ENCODE data around the gene SLC8A2.

SLC8A2 gene

DNA sequence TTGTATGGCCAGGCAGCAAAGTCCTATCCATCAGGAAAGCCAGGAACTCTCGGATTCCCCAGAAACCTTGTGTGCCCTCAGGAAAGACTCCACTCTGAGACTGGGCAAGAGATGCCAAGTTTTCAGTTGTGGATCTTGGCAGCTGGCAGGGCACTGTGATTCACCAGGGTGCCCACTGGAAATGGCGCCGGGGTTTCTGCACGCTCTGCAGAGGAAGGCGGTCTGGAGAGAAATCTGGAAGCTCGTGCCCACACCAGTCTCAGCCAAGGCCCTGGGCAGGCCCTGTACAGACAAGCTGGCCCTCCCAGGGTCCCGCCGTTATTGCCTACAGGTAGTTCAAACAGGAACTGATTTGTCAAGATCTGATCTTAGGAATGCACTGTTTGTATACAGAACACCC lies 38.3 kb upstream of the SLC8A2 start:
- no peak overlapping the region for H3K4me3 ChIP-seq (ENCODE audit: low read depth, low read length)
- TF ChIP-seq, protein P1, sequence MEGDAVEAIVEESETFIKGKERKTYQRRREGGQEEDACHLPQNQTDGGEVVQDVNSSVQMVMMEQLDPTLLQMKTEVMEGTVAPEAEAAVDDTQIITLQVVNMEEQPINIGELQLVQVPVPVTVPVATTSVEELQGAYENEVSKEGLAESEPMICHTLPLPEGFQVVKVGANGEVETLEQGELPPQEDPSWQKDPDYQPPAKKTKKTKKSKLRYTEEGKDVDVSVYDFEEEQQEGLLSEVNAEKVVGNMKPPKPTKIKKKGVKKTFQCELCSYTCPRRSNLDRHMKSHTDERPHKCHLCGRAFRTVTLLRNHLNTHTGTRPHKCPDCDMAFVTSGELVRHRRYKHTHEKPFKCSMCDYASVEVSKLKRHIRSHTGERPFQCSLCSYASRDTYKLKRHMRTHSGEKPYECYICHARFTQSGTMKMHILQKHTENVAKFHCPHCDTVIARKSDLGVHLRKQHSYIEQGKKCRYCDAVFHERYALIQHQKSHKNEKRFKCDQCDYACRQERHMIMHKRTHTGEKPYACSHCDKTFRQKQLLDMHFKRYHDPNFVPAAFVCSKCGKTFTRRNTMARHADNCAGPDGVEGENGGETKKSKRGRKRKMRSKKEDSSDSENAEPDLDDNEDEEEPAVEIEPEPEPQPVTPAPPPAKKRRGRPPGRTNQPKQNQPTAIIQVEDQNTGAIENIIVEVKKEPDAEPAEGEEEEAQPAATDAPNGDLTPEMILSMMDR (IDR thresholded peaks at IDR 0.05; ENCODE audit: low read depth, low read length, missing control alignments), result no peak
- no peak for DNase-seq (ENCODE audit: low read depth)

DNA sequence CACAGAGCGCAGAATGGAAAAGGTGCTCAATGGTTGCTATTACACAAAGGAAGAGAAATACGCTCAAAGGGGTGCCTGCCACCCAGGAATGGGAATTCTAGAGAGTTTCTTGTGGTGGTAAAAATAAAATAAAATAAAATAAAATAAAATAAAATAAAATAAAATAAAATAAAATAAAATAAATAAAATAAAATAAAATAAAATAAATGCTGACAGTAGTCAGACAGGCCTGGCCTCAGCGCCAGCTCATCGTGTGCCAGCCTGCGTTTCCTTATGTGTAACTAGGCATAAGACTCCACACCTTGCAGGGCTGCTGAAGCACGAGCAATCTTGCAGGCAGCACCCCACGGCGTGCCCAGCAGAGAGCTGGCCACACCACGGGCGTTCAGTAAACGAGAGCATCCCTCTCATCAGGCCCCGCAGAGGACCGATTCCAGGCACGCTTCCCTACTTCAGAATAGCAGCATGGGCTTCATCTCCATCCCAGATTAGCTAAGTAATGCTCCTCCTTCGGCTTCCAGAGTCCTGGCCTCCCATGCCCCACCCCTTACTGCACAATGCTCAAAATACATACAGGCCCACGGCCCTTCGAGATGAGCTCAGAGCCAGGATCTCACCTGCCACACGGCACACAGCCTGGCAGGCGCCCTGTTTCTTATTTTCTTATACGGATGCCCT lies 37.6 kb upstream of the SLC8A2 start:
- TF ChIP-seq, protein P1 (IDR thresholded peaks at IDR 0.05; ENCODE audit: low read depth, low read length, missing control alignments), result no peak
- H3K4me3 ChIP-seq (ENCODE audit: low read depth, low read length), result no peak overlapping the region
- no peak for DNase-seq (ENCODE audit: low read depth)

DNA sequence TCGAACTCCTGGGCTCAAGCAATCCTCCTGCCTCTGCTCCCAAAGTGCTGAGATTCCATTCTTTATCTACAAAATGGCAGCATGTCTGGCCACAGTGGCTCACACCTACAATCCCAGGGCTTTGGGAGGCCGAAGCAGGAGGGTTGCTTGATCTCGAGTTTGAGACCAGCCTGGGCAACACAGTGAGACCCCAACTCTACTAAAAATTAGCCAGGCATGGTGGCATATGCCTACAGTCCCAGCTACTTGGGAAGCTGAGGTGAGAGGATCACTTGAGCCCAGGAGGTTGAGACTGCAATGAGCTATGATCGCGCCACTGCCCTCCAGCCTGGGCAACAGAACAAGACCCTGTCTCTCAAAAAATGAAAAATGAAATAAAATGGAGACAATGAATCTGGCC lies 37.0 kb upstream of the SLC8A2 start:
- TF ChIP-seq, protein P1 (IDR thresholded peaks at IDR 0.05; ENCODE audit: low read depth, low read length, missing control alignments), result no peak
- no peak for DNase-seq (ENCODE audit: low read depth)
- H3K4me3 ChIP-seq (ENCODE audit: low read depth, low read length), result no peak overlapping the region

DNA sequence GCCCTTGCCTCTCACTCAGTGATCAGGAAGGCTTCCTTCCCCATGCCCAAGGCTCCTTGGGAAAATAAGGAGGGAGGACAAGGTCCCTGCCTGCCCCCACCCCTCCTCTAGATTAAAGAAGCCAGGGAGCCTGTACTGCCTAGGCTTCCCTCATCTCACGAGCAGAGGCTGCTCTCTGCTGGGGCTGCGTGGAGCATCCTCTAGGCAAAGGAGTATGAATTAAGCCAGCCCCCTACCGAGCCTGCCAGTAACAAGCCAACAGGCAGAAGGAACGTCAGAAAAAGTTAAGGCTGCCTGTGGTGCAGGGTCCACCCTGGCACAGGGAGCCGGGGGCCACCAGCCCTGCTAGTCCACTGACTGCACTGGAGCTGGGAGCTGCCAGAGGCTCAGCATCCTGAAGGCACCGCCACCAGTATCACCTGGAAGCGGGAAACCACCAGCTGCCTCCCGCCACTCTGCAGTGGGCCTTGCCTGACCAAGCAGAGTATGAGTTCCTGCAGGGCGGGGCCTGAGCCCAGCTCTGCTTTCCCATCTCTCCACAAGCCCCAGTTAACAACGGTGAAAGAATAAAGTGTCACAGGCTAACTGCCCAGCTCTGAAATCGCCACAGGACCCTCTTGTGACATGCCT lies 36.3 kb upstream of the SLC8A2 start:
- TF ChIP-seq, protein P1 (IDR thresholded peaks at IDR 0.05; ENCODE audit: low read depth, low read length, missing control alignments), result no peak
- no peak overlapping the region for H3K4me3 ChIP-seq (ENCODE audit: low read depth, low read length)
- DNase-seq (ENCODE audit: low read depth), result no peak

DNA sequence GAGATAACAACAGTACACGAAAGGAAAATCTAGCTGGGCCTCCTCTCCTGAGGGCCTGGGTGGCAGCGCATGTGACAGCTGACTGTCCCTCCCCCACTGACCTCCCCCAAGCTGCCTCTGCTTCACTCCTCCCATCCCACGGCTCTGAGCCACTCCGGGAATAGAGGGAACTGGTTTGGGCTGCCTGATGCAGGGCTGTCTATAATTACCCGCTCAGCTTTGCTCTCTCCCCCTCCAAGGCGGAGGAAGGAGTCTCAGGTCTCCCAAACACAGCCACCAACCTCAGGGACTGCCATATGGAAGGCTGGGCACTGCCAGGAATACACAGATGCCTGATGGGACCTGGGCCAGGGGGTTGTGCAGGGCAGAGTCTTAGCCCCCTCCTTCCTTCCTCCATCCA lies 35.3 kb upstream of the SLC8A2 start:
- DNase-seq (ENCODE audit: low read depth), result no peak
- TF ChIP-seq, protein P1 (IDR thresholded peaks at IDR 0.05; ENCODE audit: low read depth, low read length, missing control alignments), result no peak
- H3K4me3 ChIP-seq (ENCODE audit: low read depth, low read length), result no peak overlapping the region

DNA sequence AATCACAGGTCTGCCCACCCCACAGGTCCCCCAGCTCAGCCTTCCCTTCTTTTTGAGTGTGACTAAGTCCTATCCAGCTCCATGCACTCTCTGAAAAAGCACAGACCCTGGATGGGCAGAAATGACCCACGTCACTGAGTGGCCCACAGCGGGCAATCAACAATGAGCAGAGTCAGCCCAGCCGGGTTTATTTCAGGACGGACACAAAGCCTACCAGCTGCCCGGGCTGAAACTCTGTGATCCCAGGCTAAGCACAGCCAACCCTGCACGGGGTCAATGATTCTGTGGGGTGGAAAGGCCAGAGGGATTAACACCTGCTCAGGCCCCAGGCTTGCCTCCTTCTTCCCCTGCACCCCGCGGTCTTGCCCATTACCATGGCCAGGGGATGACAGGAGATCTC lies 34.8 kb upstream of the SLC8A2 start:
- H3K4me3 ChIP-seq (ENCODE audit: low read depth, low read length), result no peak overlapping the region
- no peak for DNase-seq (ENCODE audit: low read depth)
- TF ChIP-seq, protein P1 (IDR thresholded peaks at IDR 0.05; ENCODE audit: low read depth, low read length, missing control alignments), result no peak

DNA sequence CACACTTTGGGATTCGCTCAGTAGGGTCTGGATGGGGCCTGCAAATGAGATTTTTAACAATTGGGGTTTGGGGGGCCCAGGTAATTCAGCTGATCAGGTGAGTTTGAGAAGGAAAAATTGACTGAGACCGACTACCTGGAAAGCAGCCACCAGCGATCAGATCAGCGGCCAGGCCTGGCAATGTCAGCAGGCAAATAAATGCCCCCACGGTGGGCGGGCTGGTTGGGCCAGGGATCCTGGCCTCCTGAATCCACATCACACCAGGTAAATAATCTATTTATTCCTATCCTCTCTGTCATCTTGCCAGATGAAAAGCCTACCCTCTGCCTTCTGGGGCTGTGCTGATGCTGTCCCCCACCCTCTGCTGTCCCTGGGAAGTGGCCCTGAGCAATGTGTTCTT lies 33.8 kb upstream of the SLC8A2 start:
- no peak for DNase-seq (ENCODE audit: low read depth)
- TF ChIP-seq, protein P1 (IDR thresholded peaks at IDR 0.05; ENCODE audit: low read depth, low read length, missing control alignments), result no peak
- no peak overlapping the region for H3K4me3 ChIP-seq (ENCODE audit: low read depth, low read length)
